ENCODE data around the gene PIP5K1C. TPM values are rescaled to one million over a fixed set of nuclear protein-coding genes. Genes with fewer than 3 reads are reported as not detected.
"Not testable (repeated sequence)": the region's sequence is repeated elsewhere in the genome, so short reads cannot be mapped to it uniquely, and the experiment has no call there.

The PIP5K1C gene
- total RNA-seq, 1 donor from 2014 or later: 22.5 TPM

GRCh38 chr19:3669947-3670795, 30.1 kb downstream of the PIP5K1C start:
- Mint-ChIP-seq H3K36me3 (ENCODE audit: low read depth) (peaks cover 7% of the 10 kb centered on the region), H3K27me3 (no peaks in the 10 kb centered on the region), H3K9me3 (no peaks in the 10 kb centered on the region), H3K27ac (peak overlapping the region; percentile 34), H3K4me1 (peaks cover 7% of the 10 kb centered on the region), H3K4me3 (no peak overlapping the region)
- no peak for DNase-seq
- intact Hi-C loops (cut with micrococcal nuclease): loop anchor here (2.0 kb wide), 1 partner anchor 21 kb away; no protein-coding TSS in a partner anchor

GRCh38 chr19:3669082-3669946, 31.0 kb downstream of the PIP5K1C start:
- no peak overlapping the region for H3K27ac Mint-ChIP-seq
- no peak overlapping the region for H3K4me3 Mint-ChIP-seq
- no peaks in the 10 kb centered on the region for H3K27me3 Mint-ChIP-seq
- intact Hi-C loops (cut with micrococcal nuclease): no loop called here
- peaks cover 7% of the 10 kb centered on the region for H3K4me1 Mint-ChIP-seq
- DNase-seq: no peak
- H3K9me3 Mint-ChIP-seq: no peaks in the 10 kb centered on the region
- H3K36me3 Mint-ChIP-seq (ENCODE audit: low read depth): peaks cover 3% of the 10 kb centered on the region

- intact Hi-C loops (cut with micrococcal nuclease): no loop called here
- Mint-ChIP-seq H3K9me3 (no peaks in the 10 kb centered on the region), H3K36me3 (ENCODE audit: low read depth) (peaks cover 3% of the 10 kb centered on the region), H3K4me1 (peaks cover 7% of the 10 kb centered on the region), H3K27ac (no peak overlapping the region), H3K4me3 (no peak overlapping the region), H3K27me3 (no peaks in the 10 kb centered on the region)
- DNase-seq: no peak
These were observed 31.8 kb downstream of the PIP5K1C start for GRCh38 chr19:3668331-3669081.

GRCh38 chr19:3667766-3668165, 32.5 kb downstream of the PIP5K1C start:
- H3K27me3 Mint-ChIP-seq: no peaks in the 10 kb centered on the region
- no peak overlapping the region for H3K4me3 Mint-ChIP-seq
- H3K9me3 Mint-ChIP-seq: no peaks in the 10 kb centered on the region
- peaks cover 7% of the 10 kb centered on the region for H3K4me1 Mint-ChIP-seq
- intact Hi-C loops (cut with micrococcal nuclease): no loop called here
- H3K36me3 Mint-ChIP-seq (ENCODE audit: low read depth): peaks cover 7% of the 10 kb centered on the region
- no peak for DNase-seq
- H3K27ac Mint-ChIP-seq: no peak overlapping the region

- Mint-ChIP-seq H3K27me3 (no peaks in the 10 kb centered on the region), H3K36me3 (ENCODE audit: low read depth) (peaks cover 4% of the 10 kb centered on the region), H3K4me1 (peaks cover 3% of the 10 kb centered on the region), H3K27ac (peak overlapping the region; percentile 29), H3K9me3 (no peaks in the 10 kb centered on the region), H3K4me3 (no peak overlapping the region)
- intact Hi-C loops (cut with micrococcal nuclease): no loop called here
- DNase-seq: no peak
These were observed 33.1 kb downstream of the PIP5K1C start for GRCh38 chr19:3667037-3667638.

- not testable (repeated sequence) for H3K36me3 Mint-ChIP-seq (ENCODE audit: low read depth); DNase-seq; H3K27ac Mint-ChIP-seq; H3K9me3 Mint-ChIP-seq; H3K4me3 Mint-ChIP-seq; H3K27me3 Mint-ChIP-seq; H3K4me1 Mint-ChIP-seq
- intact Hi-C loops (cut with micrococcal nuclease): loop anchor here (1.0 kb wide), 1 partner anchor 40 kb away; no protein-coding TSS in a partner anchor
These were observed 33.8 kb downstream of the PIP5K1C start for GRCh38 chr19:3666545-3666856.

GRCh38 chr19:3665681-3666544, 34.4 kb downstream of the PIP5K1C start:
- intact Hi-C loops (cut with micrococcal nuclease): loop anchor here (1.0 kb wide), 2 partner anchors 34 to 40 kb away; partner anchors contain the start of gene PIP5K1C
- Mint-ChIP-seq H3K36me3 (ENCODE audit: low read depth) (peaks cover 4% of the 10 kb centered on the region), H3K4me1 (no peaks in the 10 kb centered on the region), H3K27ac (no peak overlapping the region), H3K9me3 (no peaks in the 10 kb centered on the region), H3K27me3 (no peaks in the 10 kb centered on the region), H3K4me3 (no peak overlapping the region)
- DNase-seq: peak; percentile 94

- Mint-ChIP-seq H3K9me3 (no peaks in the 10 kb centered on the region), H3K27ac (no peak overlapping the region), H3K27me3 (no peaks in the 10 kb centered on the region), H3K36me3 (ENCODE audit: low read depth) (peaks cover 6% of the 10 kb centered on the region), H3K4me3 (no peak overlapping the region), H3K4me1 (no peaks in the 10 kb centered on the region)
- DNase-seq: no peak
- intact Hi-C loops (cut with micrococcal nuclease): loop anchor here (1.0 kb wide), 1 partner anchor 35 kb away; the partner anchor contains the start of gene PIP5K1C
These were observed 35.2 kb downstream of the PIP5K1C start for GRCh38 chr19:3664879-3665642.

GRCh38 chr19:3663838-3664237, 36.4 kb downstream of the PIP5K1C start:
- H3K9me3 Mint-ChIP-seq: no peaks in the 10 kb centered on the region
- no peaks in the 10 kb centered on the region for H3K27me3 Mint-ChIP-seq
- peaks cover 6% of the 10 kb centered on the region for H3K36me3 Mint-ChIP-seq (ENCODE audit: low read depth)
- H3K27ac Mint-ChIP-seq: no peak overlapping the region
- H3K4me3 Mint-ChIP-seq: no peak overlapping the region
- no peak for DNase-seq
- no peaks in the 10 kb centered on the region for H3K4me1 Mint-ChIP-seq
- intact Hi-C loops (cut with micrococcal nuclease): no loop called here

GRCh38 chr19:3661284-3662238, 38.7 kb downstream of the PIP5K1C start:
- H3K27ac Mint-ChIP-seq: no peak overlapping the region
- no peaks in the 10 kb centered on the region for H3K27me3 Mint-ChIP-seq
- no peak overlapping the region for H3K4me3 Mint-ChIP-seq
- intact Hi-C loops (cut with micrococcal nuclease): no loop called here
- H3K4me1 Mint-ChIP-seq: no peaks in the 10 kb centered on the region
- peaks cover 12% of the 10 kb centered on the region for H3K36me3 Mint-ChIP-seq (ENCODE audit: low read depth)
- no peak for DNase-seq
- no peaks in the 10 kb centered on the region for H3K9me3 Mint-ChIP-seq

GRCh38 chr19:3660493-3661219, 39.6 kb downstream of the PIP5K1C start:
- peaks cover 14% of the 10 kb centered on the region for H3K36me3 Mint-ChIP-seq (ENCODE audit: low read depth)
- no peaks in the 10 kb centered on the region for H3K4me1 Mint-ChIP-seq
- no peak overlapping the region for H3K27ac Mint-ChIP-seq
- intact Hi-C loops (cut with micrococcal nuclease): no loop called here
- no peak overlapping the region for H3K4me3 Mint-ChIP-seq
- H3K9me3 Mint-ChIP-seq: no peaks in the 10 kb centered on the region
- no peaks in the 10 kb centered on the region for H3K27me3 Mint-ChIP-seq
- no peak for DNase-seq

Measured in activated CD4-positive, alpha-beta T cell treated with anti-CD3 and anti-CD28 coated beads, Interleukin-2, amount 10 ng/mL, durations not matched to agents 24 days and 14 days (primary cell).